Subcutaneous abdominal adipose tissue (tissue), 5 donors: ENCODE results near the gene ADGB.
"Not testable (repeated sequence)": the region's sequence is repeated elsewhere in the genome, so short reads cannot be mapped to it uniquely, and the experiment has no call there.

Experiments
- H3K27ac ChIP-seq: one replicate; pipeline ENCODE4 v1.7.0; 2013; ENCODE audit warnings: low read depth, mild to moderate bottlenecking, inconsistent platforms, low read length, moderate library complexity
- H3K27me3 ChIP-seq, 5 donors: one replicate each; pipeline ENCODE4 v1.7.0; 2013; ENCODE audit warnings: low read length in 5 of 5, inconsistent platforms in 1 of 5; ENCODE audit not compliant: control insufficient read depth in 5 of 5, insufficient read depth in 4 of 5
- H3K36me3 ChIP-seq, 5 donors: one replicate each; pipeline ENCODE4 v1.7.0; 2013; ENCODE audit warnings: low read length in 5 of 5; ENCODE audit not compliant: control insufficient read depth in 5 of 5, insufficient read depth in 5 of 5
- H3K4me1 ChIP-seq, 5 donors: one replicate each; pipeline ENCODE4 v1.7.0; 2013; ENCODE audit warnings: low read length in 5 of 5, mild to moderate bottlenecking in 3 of 5, moderate library complexity in 1 of 5; ENCODE audit not compliant: control insufficient read depth in 5 of 5, insufficient read depth in 5 of 5
- H3K4me3 ChIP-seq, 5 donors: one replicate each; pipeline ENCODE4 v1.7.0; 2013; ENCODE audit warnings: low read length in 5 of 5, low read depth in 1 of 5
- H3K9ac ChIP-seq, 5 donors: one replicate each; pipeline ENCODE4 v1.7.0; 2013; ENCODE audit warnings: low read length in 5 of 5, mild to moderate bottlenecking in 4 of 5, moderate library complexity in 3 of 5
- H3K9me3 ChIP-seq, 5 donors: one replicate each; pipeline ENCODE4 v1.7.0; 2013; ENCODE audit warnings: low read length in 5 of 5; ENCODE audit not compliant: control insufficient read depth in 5 of 5
- donor health status: healthy.
- donor health status: healthy.
- donor health status: healthy.
- donor health status: healthy.
- donor health status: healthy.

Gene ADGB

GRCh38 chr6:146775220-146775619 is 176.4 kb downstream of the ADGB start:
- no peaks in the 10 kb centered on the region for H3K9me3 ChIP-seq
- no peak overlapping the region for H3K4me3 ChIP-seq
- peaks cover 0 to 6% (median 0%) of the 10 kb centered on the region in 5 donors for H3K4me1 ChIP-seq
- no peak overlapping the region for H3K9ac ChIP-seq
- no peaks in the 10 kb centered on the region for H3K36me3 ChIP-seq
- no peak overlapping the region for H3K27ac ChIP-seq
- H3K27me3 ChIP-seq = no peaks in the 10 kb centered on the region

- Histone ChIP-seq H3K27me3 (no peaks in the 10 kb centered on the region), H3K4me3 (no peak overlapping the region), H3K9me3 (no peaks in the 10 kb centered on the region)
Measured at GRCh38 chr6:146781836-146782235, 183.1 kb downstream of the ADGB start.

GRCh38 chr6:146785001-146785585 is 186.3 kb downstream of the ADGB start:
- no peak overlapping the region for H3K9ac ChIP-seq
- H3K36me3 ChIP-seq = no peaks in the 10 kb centered on the region
- no peak overlapping the region for H3K4me3 ChIP-seq
- no peaks in the 10 kb centered on the region for H3K4me1 ChIP-seq
- H3K27ac ChIP-seq = no peak overlapping the region
- no peaks in the 10 kb centered on the region for H3K9me3 ChIP-seq
- no peaks in the 10 kb centered on the region for H3K27me3 ChIP-seq

More at GRCh38 chr6:146781836-146782235, 183.1 kb downstream of the ADGB start:
- Histone ChIP-seq H3K9ac (no peak overlapping the region), H3K4me1 (no peaks in the 10 kb centered on the region), H3K27ac (no peak overlapping the region), H3K36me3 (no peaks in the 10 kb centered on the region)

- Histone ChIP-seq H3K9me3 (peaks cover 0 to 5% (median 0%) of the 10 kb centered on the region in 5 donors), H3K27ac (no peak overlapping the region), H3K4me1 (no peaks in the 10 kb centered on the region), H3K27me3 (no peaks in the 10 kb centered on the region), H3K9ac (no peak overlapping the region), H3K36me3 (no peaks in the 10 kb centered on the region), H3K4me3 (no peak overlapping the region)
Measured at GRCh38 chr6:146787876-146788508, 189.2 kb downstream of the ADGB start.

GRCh38 chr6:146790561-146791091 is 191.9 kb downstream of the ADGB start:
- Histone ChIP-seq H3K27me3 (no peaks in the 10 kb centered on the region), H3K4me1 (no peaks in the 10 kb centered on the region), H3K4me3 (no peak overlapping the region), H3K27ac (no peak overlapping the region), H3K9me3 (peaks cover 0 to 5% (median 0%) of the 10 kb centered on the region in 5 donors), H3K36me3 (no peaks in the 10 kb centered on the region), H3K9ac (no peak overlapping the region)

- Histone ChIP-seq H3K36me3 (no peaks in the 10 kb centered on the region), H3K4me1 (no peaks in the 10 kb centered on the region), H3K4me3 (no peak overlapping the region), H3K9me3 (peaks cover 0 to 5% (median 0%) of the 10 kb centered on the region in 5 donors), H3K27me3 (no peaks in the 10 kb centered on the region), H3K27ac (no peak overlapping the region), H3K9ac (no peak overlapping the region)
Measured at GRCh38 chr6:146791930-146792329, 193.2 kb downstream of the ADGB start.

GRCh38 chr6:146793218-146793617 is 194.4 kb downstream of the ADGB start:
- H3K36me3 ChIP-seq, H3K9me3 ChIP-seq, H3K27me3 ChIP-seq, H3K4me1 ChIP-seq, H3K4me3 ChIP-seq, H3K27ac ChIP-seq, H3K9ac ChIP-seq: not testable (repeated sequence)

- H3K9ac ChIP-seq = no peak overlapping the region
- H3K4me3 ChIP-seq = no peak overlapping the region
- H3K27ac ChIP-seq = no peak overlapping the region
- no peaks in the 10 kb centered on the region for H3K36me3 ChIP-seq
- no peaks in the 10 kb centered on the region for H3K4me1 ChIP-seq
- no peaks in the 10 kb centered on the region for H3K27me3 ChIP-seq
- peaks cover 0 to 5% (median 0%) of the 10 kb centered on the region in 5 donors for H3K9me3 ChIP-seq
Measured at GRCh38 chr6:146795479-146796133, 196.8 kb downstream of the ADGB start.

GRCh38 chr6:146803167-146803566 is 204.4 kb downstream of the ADGB start:
- not testable (repeated sequence) for H3K9me3 ChIP-seq, H3K9ac ChIP-seq, H3K27me3 ChIP-seq, H3K27ac ChIP-seq, H3K36me3 ChIP-seq, H3K4me1 ChIP-seq, H3K4me3 ChIP-seq

GRCh38 chr6:146803601-146804000 is 204.8 kb downstream of the ADGB start:
- peak overlapping the region in 1 of 5 donors; percentile 12 for H3K4me3 ChIP-seq
- H3K27me3 ChIP-seq = no peaks in the 10 kb centered on the region
- no peak overlapping the region for H3K9ac ChIP-seq
- H3K27ac ChIP-seq = no peak overlapping the region
- H3K9me3 ChIP-seq = no peaks in the 10 kb centered on the region
- no peaks in the 10 kb centered on the region for H3K36me3 ChIP-seq
- H3K4me1 ChIP-seq = no peaks in the 10 kb centered on the region
